Thoracic aorta (tissue), 2 donors: ENCODE data around the gene KRT81. TPM values are rescaled to one million over a fixed set of nuclear protein-coding genes. Genes with fewer than 3 reads are reported as not detected.

Experiments
- ATAC-seq: fragments of 150-250 bp; one replicate; pipeline ENCODE4 v1.8.0; 2017; ENCODE audit warnings: low read depth; ENCODE audit not compliant: insufficient number of reproducible peaks, low FRiP score
- DNase-seq: peaks from one replicate; pipeline ENCODE4 v3.0.0-alpha.2; 2020; ENCODE audit warnings: low spot score
- H3K27ac ChIP-seq, 2 donors: fragments of 200-600 bp; sonication (generic); 1 replicate in 1 of 2; 2 replicates in 1 of 2; pipeline ENCODE4 v1.5.1; 2016; ENCODE audit warnings: mild to moderate bottlenecking in 2 of 2, moderate library complexity in 2 of 2
- H3K27me3 ChIP-seq: fragments of 200-600 bp; sonication (generic); replicated peaks from 2 replicates; pipeline ENCODE4 v1.6.0; 2016; ENCODE audit warnings: mild to moderate bottlenecking; ENCODE audit not compliant: insufficient read depth
- H3K36me3 ChIP-seq: fragments of 200-600 bp; sonication (generic); one replicate; pipeline ENCODE4 v1.5.1; 2016
- H3K4me1 ChIP-seq, 2 donors: fragments of 200-600 bp; sonication (generic); 1 replicate in 1 of 2; 2 replicates in 1 of 2; pipeline versions ENCODE4 v1.5.1 to v1.6.0; 2016; ENCODE audit warnings: low read depth in 2 of 2, mild to moderate bottlenecking in 1 of 2; ENCODE audit not compliant: control insufficient read depth in 1 of 2
- H3K4me3 ChIP-seq: fragments of 200-600 bp; sonication (generic); 2 replicates; pipeline ENCODE4 v1.5.1; 2016; ENCODE audit warnings: mild to moderate bottlenecking
- H3K9me3 ChIP-seq: fragments of 200-600 bp; sonication (generic); 2 replicates; pipeline ENCODE4 v1.5.1; 2016
- total RNA-seq, 2 donors: library from RNA; depleted of rRNA; stranded (reverse); fragments of >200 nt; gene quantifications; one replicate each; pipeline versions ENCODE4 v1.1.0 to v1.2.3, GENCODE V29; 2016
- TF ChIP-seq, protein P1 (sequence below): fragments of 200-600 bp; sonication (generic); IDR thresholded peaks from one replicate; pipeline ENCODE4 v1.5.1; 2019; ENCODE audit warnings: antibody characterized with exemption

KRT81 gene
- total RNA-seq, 2 donors from 2014 or later = 5.1 TPM; not detected in 1

- H3K4me1 ChIP-seq = no peaks in the 10 kb centered on the region
- no peak overlapping the region for H3K27ac ChIP-seq
- DNase-seq = no peak
- H3K36me3 ChIP-seq = no peaks in the 10 kb centered on the region
- ATAC-seq = no peak
- TF ChIP-seq, protein P1, sequence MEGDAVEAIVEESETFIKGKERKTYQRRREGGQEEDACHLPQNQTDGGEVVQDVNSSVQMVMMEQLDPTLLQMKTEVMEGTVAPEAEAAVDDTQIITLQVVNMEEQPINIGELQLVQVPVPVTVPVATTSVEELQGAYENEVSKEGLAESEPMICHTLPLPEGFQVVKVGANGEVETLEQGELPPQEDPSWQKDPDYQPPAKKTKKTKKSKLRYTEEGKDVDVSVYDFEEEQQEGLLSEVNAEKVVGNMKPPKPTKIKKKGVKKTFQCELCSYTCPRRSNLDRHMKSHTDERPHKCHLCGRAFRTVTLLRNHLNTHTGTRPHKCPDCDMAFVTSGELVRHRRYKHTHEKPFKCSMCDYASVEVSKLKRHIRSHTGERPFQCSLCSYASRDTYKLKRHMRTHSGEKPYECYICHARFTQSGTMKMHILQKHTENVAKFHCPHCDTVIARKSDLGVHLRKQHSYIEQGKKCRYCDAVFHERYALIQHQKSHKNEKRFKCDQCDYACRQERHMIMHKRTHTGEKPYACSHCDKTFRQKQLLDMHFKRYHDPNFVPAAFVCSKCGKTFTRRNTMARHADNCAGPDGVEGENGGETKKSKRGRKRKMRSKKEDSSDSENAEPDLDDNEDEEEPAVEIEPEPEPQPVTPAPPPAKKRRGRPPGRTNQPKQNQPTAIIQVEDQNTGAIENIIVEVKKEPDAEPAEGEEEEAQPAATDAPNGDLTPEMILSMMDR = no peak
- H3K9me3 ChIP-seq = no peaks in the 10 kb centered on the region
- H3K27me3 ChIP-seq = no peaks in the 10 kb centered on the region
- H3K4me3 ChIP-seq = no peak overlapping the region
Measured at GRCh38 chr12:52264435-52264825, 26.9 kb downstream of the KRT81 start.

DNA sequence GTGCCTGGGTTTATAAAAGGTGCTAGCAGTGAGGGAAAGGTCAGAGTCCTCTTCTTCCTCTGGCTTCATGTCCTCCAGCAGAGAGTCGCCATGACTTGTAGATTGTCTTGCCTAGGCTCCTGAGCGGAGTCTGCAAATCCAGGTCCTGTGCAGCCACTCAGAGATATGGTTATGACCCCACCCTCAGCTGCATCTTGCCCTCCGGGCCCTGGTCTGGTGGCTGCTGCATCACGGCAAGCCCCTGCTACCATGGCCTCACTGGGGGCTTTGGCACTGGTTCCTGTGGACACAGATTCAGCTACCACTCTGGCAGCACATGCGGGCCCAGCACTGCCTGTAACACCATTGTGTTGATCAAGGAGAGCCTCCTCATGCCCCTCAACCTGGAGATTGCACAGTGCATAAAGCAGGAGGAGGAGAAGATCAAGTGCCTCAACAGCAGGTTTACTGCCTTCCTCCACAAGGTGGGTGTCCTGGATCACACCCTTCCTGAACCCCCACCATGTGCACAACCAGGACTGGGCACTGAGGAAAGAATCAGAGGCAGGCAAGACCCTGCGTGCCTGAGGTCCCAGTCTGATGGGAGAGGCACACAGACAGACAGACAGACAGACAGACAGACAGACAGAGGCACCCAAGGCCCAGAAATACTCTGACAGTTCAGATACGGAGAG is 27.4 kb downstream of the KRT81 start:
- Histone ChIP-seq H3K4me3 (no peak overlapping the region), H3K27ac (no peak overlapping the region), H3K27me3 (no peaks in the 10 kb centered on the region), H3K4me1 (peaks cover 0 to under 1% of the 10 kb centered on the region in 2 donors), H3K36me3 (no peaks in the 10 kb centered on the region), H3K9me3 (no peaks in the 10 kb centered on the region)
- DNase-seq (no peak), ATAC-seq (no peak)
- TF ChIP-seq, protein P1 = no peak

GRCh38 chr12:52262286-52262685 is 29.0 kb downstream of the KRT81 start:
- Histone ChIP-seq H3K27me3 (no peaks in the 10 kb centered on the region), H3K27ac (no peak overlapping the region), H3K9me3 (no peaks in the 10 kb centered on the region), H3K4me3 (no peak overlapping the region), H3K4me1 (peaks cover 4 to 8% of the 10 kb centered on the region in 2 donors), H3K36me3 (no peaks in the 10 kb centered on the region)
- no peak for DNase-seq
- TF ChIP-seq, protein P1 = no peak
- no peak for ATAC-seq

GRCh38 chr12:52261208-52261484 is 30.2 kb downstream of the KRT81 start:
- Histone ChIP-seq H3K36me3 (no peaks in the 10 kb centered on the region), H3K4me1 (peaks cover 4 to 8% of the 10 kb centered on the region in 2 donors), H3K4me3 (no peak overlapping the region), H3K27me3 (no peaks in the 10 kb centered on the region), H3K27ac (no peak overlapping the region), H3K9me3 (no peaks in the 10 kb centered on the region)
- ATAC-seq = no peak
- DNase-seq = no peak
- TF ChIP-seq, protein P1 = no peak

GRCh38 chr12:52260361-52261207 is 30.8 kb downstream of the KRT81 start:
- H3K27me3 ChIP-seq = no peaks in the 10 kb centered on the region
- no peak for DNase-seq

More at GRCh38 chr12:52260361-52261207, 30.8 kb downstream of the KRT81 start:
- TF ChIP-seq, protein P1 = no peak
- peak overlapping the region in 1 of 2 donors; percentile 56 for H3K27ac ChIP-seq
- no peaks in the 10 kb centered on the region for H3K9me3 ChIP-seq
- no peak for ATAC-seq
- peaks cover 4 to 8% of the 10 kb centered on the region in 2 donors for H3K4me1 ChIP-seq
- H3K36me3 ChIP-seq = no peaks in the 10 kb centered on the region
- H3K4me3 ChIP-seq = no peak overlapping the region
